SU-DHL-6 (cell line): ENCODE measurements around the gene SEC61A1.

Experiments used
- EZH2phosphoT487 ChIP-seq: fragments of 200-600 bp; sonication (generic), shearing (Covaris generic); conservative IDR thresholded peaks from 2 replicates; pipeline ENCODE4 v1.6.1; 2018; ENCODE audit warnings: mild to moderate bottlenecking, antibody characterized with exemption, low read length, moderate library complexity, mixed read lengths
- TF ChIP-seq, protein P1 (sequence below): fragments of 200-600 bp; sonication (generic); IDR thresholded peaks from one replicate; pipeline ENCODE4 v1.5.1; 2017; ENCODE audit warnings: antibody characterized with exemption, mild to moderate bottlenecking, low read length, moderate library complexity; ENCODE audit not compliant: insufficient read depth, poor library complexity, severe bottlenecking

DNA sequence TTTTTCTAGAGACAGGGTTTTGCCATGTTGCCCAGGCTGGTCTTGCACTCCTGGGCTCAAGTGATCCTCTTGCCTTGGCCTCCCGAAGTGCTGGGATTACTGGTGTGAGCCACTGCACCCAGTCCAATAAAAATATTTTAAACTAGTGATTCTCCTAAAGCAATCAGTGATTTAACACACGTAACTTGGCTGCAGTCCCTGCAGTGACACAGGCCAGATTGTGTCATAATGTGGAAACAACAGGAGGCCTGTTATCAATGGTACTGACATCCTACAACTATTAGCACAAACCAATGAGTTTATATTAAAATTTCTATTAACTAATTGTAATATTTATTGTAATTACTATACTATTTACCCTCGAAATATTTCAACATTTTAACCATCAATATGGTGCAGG lies 1.6 kb upstream of the SEC61A1 start:
- TF ChIP-seq, protein P1, sequence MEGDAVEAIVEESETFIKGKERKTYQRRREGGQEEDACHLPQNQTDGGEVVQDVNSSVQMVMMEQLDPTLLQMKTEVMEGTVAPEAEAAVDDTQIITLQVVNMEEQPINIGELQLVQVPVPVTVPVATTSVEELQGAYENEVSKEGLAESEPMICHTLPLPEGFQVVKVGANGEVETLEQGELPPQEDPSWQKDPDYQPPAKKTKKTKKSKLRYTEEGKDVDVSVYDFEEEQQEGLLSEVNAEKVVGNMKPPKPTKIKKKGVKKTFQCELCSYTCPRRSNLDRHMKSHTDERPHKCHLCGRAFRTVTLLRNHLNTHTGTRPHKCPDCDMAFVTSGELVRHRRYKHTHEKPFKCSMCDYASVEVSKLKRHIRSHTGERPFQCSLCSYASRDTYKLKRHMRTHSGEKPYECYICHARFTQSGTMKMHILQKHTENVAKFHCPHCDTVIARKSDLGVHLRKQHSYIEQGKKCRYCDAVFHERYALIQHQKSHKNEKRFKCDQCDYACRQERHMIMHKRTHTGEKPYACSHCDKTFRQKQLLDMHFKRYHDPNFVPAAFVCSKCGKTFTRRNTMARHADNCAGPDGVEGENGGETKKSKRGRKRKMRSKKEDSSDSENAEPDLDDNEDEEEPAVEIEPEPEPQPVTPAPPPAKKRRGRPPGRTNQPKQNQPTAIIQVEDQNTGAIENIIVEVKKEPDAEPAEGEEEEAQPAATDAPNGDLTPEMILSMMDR, result no peak
- no peak for TF ChIP-seq EZH2phosphoT487
